Brain microvascular endothelial cell (primary cell): ENCODE data around the gene HOXB8.

Experiments used
- DNase-seq: peaks from one replicate; pipeline ENCODE4 v3.0.0-alpha.2; 2020
- H3K27ac ChIP-seq: fragments of 250-450 bp; sonication (Bioruptor Pico); 2 replicates; pipeline ENCODE4 v1.5.1; 2020; ENCODE audit warnings: mild to moderate bottlenecking, moderate library complexity
- H3K27me3 ChIP-seq: fragments of 250-450 bp; sonication (Bioruptor Pico); replicated peaks from 2 replicates; pipeline ENCODE4 v1.5.1; 2020; ENCODE audit warnings: mild to moderate bottlenecking
- H3K36me3 ChIP-seq: fragments of 250-450 bp; sonication (Bioruptor Pico); replicated peaks from 2 replicates; pipeline ENCODE4 v1.5.1; 2020; ENCODE audit warnings: mild to moderate bottlenecking
- H3K4me3 ChIP-seq: 2 replicates; pipeline ENCODE4 v1.5.1; 2011; ENCODE audit warnings: low read depth, mild to moderate bottlenecking, control low read depth, low read length, moderate library complexity
- CTCF ChIP-seq: IDR thresholded peaks from 2 replicates; pipeline ENCODE4 v1.5.1; 2011; ENCODE audit warnings: low read depth, mild to moderate bottlenecking, moderate library complexity, low read length, control low read depth, inconsistent platforms; ENCODE audit errors: missing control alignments
- in situ Hi-C: cut with HindIII; loops from 2 replicates; pipeline ENCODE4 v1.10.0; 2017; ENCODE audit warnings: low sequenced_read_pairs, low pct_ligation_motif_present

HOXB8 gene

GRCh38 chr17:48639982-48640857, 25.1 kb upstream of the HOXB8 start:
- DNase-seq = no peak
- TF ChIP-seq CTCF = no peak
- Histone ChIP-seq H3K27ac (no peak overlapping the region), H3K36me3 (no peaks in the 10 kb centered on the region), H3K27me3 (peaks cover 99% of the 10 kb centered on the region), H3K4me3 (no peak overlapping the region)
- in situ Hi-C loops = no loop called here

GRCh38 chr17:48639136-48639535, 24.0 kb upstream of the HOXB8 start:
- H3K36me3 ChIP-seq = no peaks in the 10 kb centered on the region
- in situ Hi-C loops = no loop called here
- no peak overlapping the region for H3K27ac ChIP-seq
- DNase-seq = no peak
- TF ChIP-seq CTCF = no peak
- peaks cover 99% of the 10 kb centered on the region for H3K27me3 ChIP-seq
- no peak overlapping the region for H3K4me3 ChIP-seq

- Histone ChIP-seq H3K4me3 (no peak overlapping the region), H3K27ac (no peak overlapping the region), H3K36me3 (no peaks in the 10 kb centered on the region), H3K27me3 (peaks cover 99% of the 10 kb centered on the region)
- in situ Hi-C loops = no loop called here
- no peak for DNase-seq
- TF ChIP-seq CTCF = no peak
These were observed 22.5 kb upstream of the HOXB8 start for GRCh38 chr17:48637323-48638260.

- Histone ChIP-seq H3K4me3 (no peak overlapping the region), H3K36me3 (no peaks in the 10 kb centered on the region), H3K27ac (no peak overlapping the region), H3K27me3 (peaks cover 99% of the 10 kb centered on the region)
- in situ Hi-C loops = no loop called here
- no peak for DNase-seq
- TF ChIP-seq CTCF = peak; percentile 67
These were observed 21.3 kb upstream of the HOXB8 start for GRCh38 chr17:48636177-48637018.

GRCh38 chr17:48634493-48635208, 19.6 kb upstream of the HOXB8 start:
- Histone ChIP-seq H3K27me3 (peaks cover 99% of the 10 kb centered on the region), H3K4me3 (no peak overlapping the region), H3K36me3 (no peaks in the 10 kb centered on the region), H3K27ac (no peak overlapping the region)
- in situ Hi-C loops = no loop called here
- no peak for TF ChIP-seq CTCF
- DNase-seq = no peak
